Effector memory CD4-positive, alpha-beta T cell (primary cell): Measurements from ENCODE around the gene HIP1.
A peak's percentile ranks its signal among the peaks of the same experiment; 100 is the strongest.
"Not testable (repeated sequence)": the region's sequence is repeated elsewhere in the genome, so short reads cannot be mapped to it uniquely, and the experiment has no call there.

Source experiments
- DNase-seq, 3 donors: peaks; one replicate each; pipeline ENCODE4 v3.0.0-alpha.2; 2020
- H3K27ac ChIP-seq: 2 replicates; pipeline ENCODE4 v1.7.0; 2013; ENCODE audit warnings: mild to moderate bottlenecking, low read length, moderate library complexity; ENCODE audit not compliant: insufficient read depth, poor library complexity, severe bottlenecking
- H3K27me3 ChIP-seq: replicated peaks from 2 replicates; pipeline ENCODE4 v1.7.0; 2013; ENCODE audit warnings: mild to moderate bottlenecking, low read length; ENCODE audit not compliant: insufficient read depth, control insufficient read depth, poor library complexity, severe bottlenecking
- H3K36me3 ChIP-seq: 2 replicates; pipeline ENCODE4 v1.7.0; 2013; ENCODE audit warnings: mild to moderate bottlenecking, low read length, moderate library complexity; ENCODE audit not compliant: control insufficient read depth, insufficient read depth
- H3K4me1 ChIP-seq: 2 replicates; pipeline ENCODE4 v1.7.0; 2013; ENCODE audit warnings: low read length, mild to moderate bottlenecking; ENCODE audit not compliant: control insufficient read depth, insufficient read depth, poor library complexity, severe bottlenecking
- H3K4me3 ChIP-seq: 2 replicates; pipeline ENCODE4 v1.7.0; 2013; ENCODE audit warnings: low read length, low read depth, mild to moderate bottlenecking; ENCODE audit not compliant: insufficient read depth, poor library complexity, severe bottlenecking
- H3K9me3 ChIP-seq: 2 replicates; pipeline ENCODE4 v1.7.0; 2013; ENCODE audit warnings: mild to moderate bottlenecking, low read length, moderate library complexity; ENCODE audit not compliant: control insufficient read depth

HIP1 gene

DNA sequence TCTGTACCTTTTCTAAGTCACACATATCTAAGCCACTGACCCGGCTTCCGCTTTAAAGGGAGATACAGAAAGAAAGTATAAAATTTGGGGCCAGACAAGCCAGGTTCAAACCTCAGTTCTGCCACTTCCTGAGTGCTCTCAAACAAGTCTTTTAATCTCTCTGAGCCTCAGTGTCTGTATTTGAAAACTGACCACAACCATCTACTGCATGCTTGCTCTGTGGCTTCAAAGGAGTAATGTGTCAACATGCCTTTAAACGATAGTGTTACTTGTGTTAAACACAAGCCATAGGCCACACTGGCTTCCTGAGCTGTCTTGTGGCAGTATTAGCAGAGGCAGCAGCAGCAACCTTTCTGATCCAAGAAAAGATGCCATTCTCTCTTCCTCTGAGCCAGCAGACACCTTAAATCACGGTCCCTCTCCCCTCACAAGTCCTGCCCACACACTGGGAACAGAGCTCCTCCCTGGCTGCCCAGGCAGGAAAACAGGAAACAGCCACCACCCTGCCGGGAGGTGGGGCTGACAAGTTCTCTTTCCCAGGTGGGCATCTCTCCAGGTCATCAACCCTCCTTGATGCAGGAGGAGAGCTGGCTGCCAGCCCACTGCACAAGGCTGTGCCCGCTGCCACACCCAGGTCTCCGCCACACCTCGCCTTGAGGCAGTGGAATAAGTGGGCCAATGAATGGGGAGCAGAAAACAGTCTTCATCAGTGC lies 10.7 kb downstream of the HIP1 start:
- H3K4me3 ChIP-seq: no peak overlapping the region
- DNase-seq: peak; percentile 14 to 38 (median 34)

DNA sequence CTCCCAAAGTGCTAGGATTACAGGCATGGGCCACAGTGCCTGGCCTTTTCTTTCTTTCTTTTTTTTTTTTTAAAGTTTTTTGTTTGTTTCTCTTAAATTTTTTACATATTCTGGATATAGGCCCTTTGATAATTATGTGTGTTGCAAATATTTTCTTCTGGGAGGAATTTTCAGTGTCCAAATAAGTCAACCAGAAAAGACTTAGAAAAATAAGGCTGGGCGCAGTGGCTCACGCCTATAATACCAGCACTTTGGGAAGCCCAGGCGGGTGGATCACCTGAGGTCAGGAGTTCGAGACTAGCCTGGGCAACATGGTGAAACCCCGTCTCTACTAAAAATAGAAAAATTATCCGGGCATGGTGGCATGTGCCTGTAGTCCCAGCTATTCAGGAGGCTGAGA lies 11.4 kb downstream of the HIP1 start:
- H3K36me3 ChIP-seq, H3K9me3 ChIP-seq, H3K27me3 ChIP-seq, DNase-seq, H3K4me3 ChIP-seq, H3K27ac ChIP-seq: not testable (repeated sequence)
- H3K4me1 ChIP-seq: peaks cover 17% of the 10 kb centered on the region

More for the DNA sequence above, 10.7 kb downstream of the HIP1 start:
- Histone ChIP-seq H3K27ac (peak overlapping the region; percentile 33), H3K4me1 (peaks cover 17% of the 10 kb centered on the region), H3K9me3 (no peaks in the 10 kb centered on the region), H3K27me3 (no peaks in the 10 kb centered on the region), H3K36me3 (no peaks in the 10 kb centered on the region)

DNA sequence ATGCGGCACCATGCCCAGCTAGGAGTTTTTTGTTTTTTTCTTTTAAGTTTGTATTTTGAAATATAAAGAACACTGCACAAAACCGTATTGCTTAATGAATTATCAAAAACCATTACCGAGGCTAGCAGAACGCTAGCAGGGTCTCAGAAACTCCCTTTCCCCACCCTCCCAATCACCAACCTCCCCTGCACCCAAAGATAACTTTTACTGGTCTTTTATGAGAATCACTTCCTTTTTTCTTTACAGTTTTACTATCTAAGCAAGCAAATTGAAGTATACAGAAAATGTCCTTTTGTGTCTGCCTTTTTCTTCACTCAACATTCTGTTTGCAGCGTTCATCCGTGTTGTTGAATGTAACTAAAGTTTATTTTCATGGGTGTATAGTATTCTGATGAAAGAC lies 13.4 kb downstream of the HIP1 start:
- no peaks in the 10 kb centered on the region for H3K27me3 ChIP-seq
- H3K27ac ChIP-seq: no peak overlapping the region
- no peaks in the 10 kb centered on the region for H3K36me3 ChIP-seq
- DNase-seq: no peak
- H3K4me3 ChIP-seq: no peak overlapping the region
- peaks cover 17% of the 10 kb centered on the region for H3K4me1 ChIP-seq
- H3K9me3 ChIP-seq: no peaks in the 10 kb centered on the region

DNA sequence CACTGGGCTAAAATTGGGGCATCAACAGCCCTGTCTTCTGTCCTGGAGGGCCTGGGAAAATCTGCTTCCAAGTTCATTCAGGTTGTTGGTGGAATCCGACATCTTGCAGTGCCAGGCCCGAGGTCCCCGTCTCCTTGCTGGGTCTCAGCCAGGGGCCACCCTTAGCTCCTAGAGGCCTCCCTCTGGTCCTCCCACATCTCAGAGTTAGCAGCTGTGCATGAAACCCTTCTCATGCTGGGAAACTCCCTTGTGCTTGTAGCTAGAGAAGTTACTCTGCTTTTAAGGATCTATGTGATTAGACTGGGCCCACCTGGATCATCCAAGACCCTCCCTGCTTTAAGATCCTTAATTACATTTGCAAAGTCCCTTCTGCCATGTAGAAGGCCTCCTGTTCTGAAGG lies 15.3 kb downstream of the HIP1 start:
- H3K4me3 ChIP-seq: no peak overlapping the region
- H3K27me3 ChIP-seq: no peaks in the 10 kb centered on the region
- H3K36me3 ChIP-seq: no peaks in the 10 kb centered on the region
- H3K27ac ChIP-seq: no peak overlapping the region
- no peak for DNase-seq
- H3K4me1 ChIP-seq: peaks cover 8% of the 10 kb centered on the region
- H3K9me3 ChIP-seq: no peaks in the 10 kb centered on the region

DNA sequence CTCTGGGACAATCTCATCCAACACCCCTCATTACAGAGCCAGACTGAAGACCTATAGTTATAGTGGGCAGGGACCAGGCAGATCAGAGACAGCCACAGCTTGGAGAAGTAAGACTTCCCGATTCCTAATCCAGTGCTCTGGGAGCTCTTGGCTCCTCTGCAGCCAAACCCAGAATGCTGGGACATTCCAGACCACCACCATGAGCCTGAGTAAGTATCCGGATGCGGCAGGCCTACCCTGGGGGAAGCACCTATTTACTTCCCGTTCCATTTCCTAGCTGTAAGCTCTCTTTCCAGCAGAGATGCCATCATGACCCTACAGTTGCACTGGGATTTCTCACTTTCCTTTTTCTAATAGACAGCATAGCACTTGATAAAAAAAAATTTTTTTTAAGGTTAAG lies 16.4 kb downstream of the HIP1 start:
- H3K4me3 ChIP-seq: no peak overlapping the region
- no peak for DNase-seq
- H3K36me3 ChIP-seq: no peaks in the 10 kb centered on the region
- no peaks in the 10 kb centered on the region for H3K27me3 ChIP-seq
- H3K27ac ChIP-seq: no peak overlapping the region
- no peaks in the 10 kb centered on the region for H3K9me3 ChIP-seq
- no peaks in the 10 kb centered on the region for H3K4me1 ChIP-seq

DNA sequence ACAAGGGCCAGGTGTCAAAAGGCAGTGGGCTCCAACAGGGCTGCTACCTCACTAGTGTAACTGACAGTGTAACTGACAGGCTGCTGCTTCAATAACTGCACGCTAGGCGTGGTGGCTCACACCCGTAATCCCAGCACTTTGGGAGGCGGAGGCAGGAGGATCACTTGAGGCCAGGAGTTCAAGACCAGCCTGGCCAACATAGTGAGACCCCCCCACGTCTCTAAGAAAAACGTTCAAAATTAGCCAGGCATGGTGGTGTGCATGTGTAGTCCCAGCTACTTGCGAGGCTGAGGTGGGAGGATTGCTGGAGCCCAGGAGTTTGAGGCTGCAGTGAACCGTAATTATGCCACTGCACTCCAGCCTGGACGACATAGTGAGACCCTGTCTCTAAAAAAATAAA lies 16.8 kb downstream of the HIP1 start:
- H3K4me1 ChIP-seq, H3K36me3 ChIP-seq, H3K4me3 ChIP-seq, H3K27me3 ChIP-seq, DNase-seq, H3K27ac ChIP-seq, H3K9me3 ChIP-seq: not testable (repeated sequence)

DNA sequence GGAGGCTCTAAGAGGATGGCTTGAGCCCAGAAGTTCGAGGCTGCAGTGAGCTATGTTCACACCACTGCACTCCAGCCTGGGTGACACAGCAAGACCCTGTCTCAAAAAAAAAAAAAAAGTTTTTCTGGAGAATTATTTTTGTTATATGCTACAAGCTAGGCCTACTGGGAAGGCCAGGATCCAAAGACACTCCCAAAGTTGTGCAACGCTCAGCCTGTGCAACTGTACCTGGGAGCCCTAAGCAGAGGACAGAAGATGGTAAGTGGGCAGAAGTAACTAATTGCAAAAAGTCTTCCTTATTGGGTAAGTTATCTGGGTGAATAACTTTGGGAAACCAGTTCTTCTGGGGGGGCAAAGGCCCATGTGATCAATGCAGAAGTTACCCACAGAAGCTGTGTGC lies 17.3 kb downstream of the HIP1 start:
- DNase-seq: no peak
- Histone ChIP-seq H3K27me3 (no peaks in the 10 kb centered on the region), H3K9me3 (no peaks in the 10 kb centered on the region), H3K4me3 (no peak overlapping the region), H3K36me3 (no peaks in the 10 kb centered on the region), H3K4me1 (no peaks in the 10 kb centered on the region), H3K27ac (no peak overlapping the region)

DNA sequence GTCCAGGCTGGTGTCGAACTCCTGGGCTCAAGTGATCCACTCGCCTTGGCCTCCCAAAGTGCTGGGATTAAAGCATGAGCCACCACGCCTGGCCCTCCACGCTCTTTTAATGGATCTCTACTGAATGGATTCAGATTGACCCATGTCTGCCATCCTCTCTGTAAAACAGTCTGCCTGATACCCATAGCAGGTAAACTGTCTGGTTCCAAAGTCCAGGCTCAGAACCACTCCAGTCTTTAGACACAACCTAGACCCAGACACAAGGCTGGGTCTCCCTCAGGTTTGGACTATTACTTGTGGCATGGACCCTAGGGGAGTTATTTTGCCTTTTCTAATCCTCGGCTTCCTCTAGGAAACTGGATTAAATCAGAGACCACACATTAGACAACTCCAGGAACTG lies 19.1 kb downstream of the HIP1 start:
- Histone ChIP-seq H3K4me3 (no peak overlapping the region), H3K27ac (no peak overlapping the region), H3K4me1 (no peaks in the 10 kb centered on the region), H3K27me3 (no peaks in the 10 kb centered on the region), H3K9me3 (no peaks in the 10 kb centered on the region), H3K36me3 (no peaks in the 10 kb centered on the region)
- no peak for DNase-seq

DNA sequence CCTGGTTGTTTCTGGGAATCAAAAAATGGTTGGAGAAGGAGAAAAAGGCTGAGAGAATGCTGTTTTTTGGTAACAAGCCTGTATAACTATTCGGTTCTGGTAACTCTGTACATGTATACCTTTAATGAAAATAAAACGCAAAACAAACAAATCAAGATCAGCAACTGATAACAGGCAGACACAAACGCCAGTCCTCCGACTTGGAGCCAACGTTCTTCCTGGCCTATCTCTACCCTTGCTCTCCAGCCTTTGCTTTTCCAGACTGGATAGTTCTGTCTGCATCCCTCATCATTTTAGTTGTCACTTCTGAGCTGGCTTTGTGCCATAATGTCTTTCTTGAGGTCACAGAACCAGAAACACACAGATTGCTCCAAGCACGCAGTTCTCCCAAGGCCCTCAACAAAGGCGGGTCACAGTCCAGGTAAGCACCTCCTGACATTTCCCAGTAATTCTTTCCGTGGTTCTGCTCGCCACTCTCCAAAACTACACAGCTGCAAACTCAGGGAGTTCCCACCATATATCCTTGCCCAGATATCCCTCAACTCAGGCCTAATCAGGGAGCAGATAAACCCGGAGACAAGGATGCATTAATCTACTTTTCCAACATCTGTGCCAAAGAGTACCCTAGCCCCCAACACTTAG lies 20.2 kb downstream of the HIP1 start:
- Histone ChIP-seq H3K9me3 (no peaks in the 10 kb centered on the region), H3K27ac (no peak overlapping the region), H3K36me3 (no peaks in the 10 kb centered on the region), H3K27me3 (no peaks in the 10 kb centered on the region), H3K4me1 (no peaks in the 10 kb centered on the region), H3K4me3 (no peak overlapping the region)
- DNase-seq: no peak

DNA sequence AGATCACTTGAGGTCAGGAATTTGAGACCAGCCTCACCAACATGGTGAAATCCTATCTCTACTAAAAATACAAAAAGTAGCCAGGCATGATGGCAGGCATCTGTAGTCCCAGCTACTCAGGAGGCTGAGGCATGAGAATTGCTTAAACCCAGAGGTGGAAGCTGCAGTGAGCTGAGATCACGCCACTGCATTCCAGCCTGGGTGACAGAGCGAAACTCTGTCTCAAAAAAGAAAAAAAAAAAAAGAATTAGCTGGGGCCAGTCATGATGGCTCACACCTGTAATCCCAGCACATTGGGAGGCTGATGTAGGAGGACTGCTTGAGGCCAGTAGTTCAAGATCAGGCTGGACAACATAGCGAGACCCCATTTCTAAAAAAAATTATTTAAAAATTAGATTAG lies 21.0 kb downstream of the HIP1 start:
- not testable (repeated sequence) for H3K4me3 ChIP-seq, H3K27me3 ChIP-seq, H3K4me1 ChIP-seq, H3K9me3 ChIP-seq, H3K36me3 ChIP-seq, H3K27ac ChIP-seq, DNase-seq
